Measurements from ENCODE around the gene SYNE2.

DNA sequence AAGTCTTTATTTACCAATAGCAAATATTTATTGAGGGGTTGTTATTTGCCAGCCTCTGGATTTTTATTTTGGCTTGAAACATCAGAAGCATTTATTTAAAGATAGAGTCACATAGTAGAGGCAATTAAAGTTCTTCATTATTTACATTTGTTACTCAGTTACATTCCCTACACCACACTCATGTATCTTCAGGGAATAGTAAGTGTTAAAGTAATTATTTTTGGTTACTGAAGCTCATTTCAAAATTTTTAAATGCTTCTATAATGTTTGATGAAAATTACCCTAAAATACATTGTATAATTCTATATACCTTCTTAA is 235.8 kb downstream of the SYNE2 start:
- TF ChIP-seq, protein P1, sequence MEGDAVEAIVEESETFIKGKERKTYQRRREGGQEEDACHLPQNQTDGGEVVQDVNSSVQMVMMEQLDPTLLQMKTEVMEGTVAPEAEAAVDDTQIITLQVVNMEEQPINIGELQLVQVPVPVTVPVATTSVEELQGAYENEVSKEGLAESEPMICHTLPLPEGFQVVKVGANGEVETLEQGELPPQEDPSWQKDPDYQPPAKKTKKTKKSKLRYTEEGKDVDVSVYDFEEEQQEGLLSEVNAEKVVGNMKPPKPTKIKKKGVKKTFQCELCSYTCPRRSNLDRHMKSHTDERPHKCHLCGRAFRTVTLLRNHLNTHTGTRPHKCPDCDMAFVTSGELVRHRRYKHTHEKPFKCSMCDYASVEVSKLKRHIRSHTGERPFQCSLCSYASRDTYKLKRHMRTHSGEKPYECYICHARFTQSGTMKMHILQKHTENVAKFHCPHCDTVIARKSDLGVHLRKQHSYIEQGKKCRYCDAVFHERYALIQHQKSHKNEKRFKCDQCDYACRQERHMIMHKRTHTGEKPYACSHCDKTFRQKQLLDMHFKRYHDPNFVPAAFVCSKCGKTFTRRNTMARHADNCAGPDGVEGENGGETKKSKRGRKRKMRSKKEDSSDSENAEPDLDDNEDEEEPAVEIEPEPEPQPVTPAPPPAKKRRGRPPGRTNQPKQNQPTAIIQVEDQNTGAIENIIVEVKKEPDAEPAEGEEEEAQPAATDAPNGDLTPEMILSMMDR (IDR thresholded peaks at IDR 0.05; ENCODE audit: control extremely low read depth in 1 of 3, insufficient read depth in 1 of 3, low read depth in 1 of 3, low read length in 3 of 3): no peak
- no peak for TF ChIP-seq EZH2 (IDR thresholded peaks at IDR 0.05; ENCODE audit: low read depth, low read length, severe bottlenecking)
- no peak for TF ChIP-seq POLR2AphosphoS5 (IDR thresholded peaks at IDR 0.05; ENCODE audit: low read depth, low read length)
- no peak for TF ChIP-seq RXRA (IDR thresholded peaks at IDR 0.05; ENCODE audit: insufficient read depth, low read depth, low read length)

Data from H1 (cell line).